ENCODE results near the gene NAALADL2. TPM values are rescaled to one million over a fixed set of nuclear protein-coding genes. Genes with fewer than 3 reads are reported as not detected.

NAALADL2 gene
- total and polyA plus RNA-seq, 2 donors (not counting 1 experiment from before 2014, with no cell fraction given), result not detected

DNA sequence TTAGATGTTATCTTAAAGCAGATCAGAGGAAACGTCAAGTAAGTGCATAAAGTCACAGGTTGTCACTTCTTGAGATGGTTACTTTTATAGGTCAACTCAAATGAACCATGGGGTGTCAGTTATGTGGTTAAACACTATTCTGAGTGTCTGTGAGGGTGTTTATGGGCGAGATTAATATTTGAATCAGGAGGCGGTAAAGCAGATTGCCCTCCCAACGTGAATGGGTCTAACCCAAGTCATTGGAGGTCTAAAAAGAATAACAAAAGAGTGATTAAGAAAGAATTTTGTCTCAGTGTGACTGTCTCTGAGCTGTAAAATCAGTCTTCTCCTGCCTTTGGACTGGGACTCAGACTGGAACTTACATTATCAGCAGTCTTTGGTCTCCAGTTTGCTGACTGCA is 977.5 kb downstream of the NAALADL2 start:
- Histone ChIP-seq H3K9me3 (ENCODE audit: control extremely low read depth in 1 of 3, control insufficient read depth in 2 of 3, insufficient read depth in 1 of 3, low read length in 2 of 3) (no peaks in the 10 kb centered on the region), H3K27me3 (replicated peaks in 1 of 4; ENCODE audit: control extremely low read depth in 1 of 4, control insufficient read depth in 3 of 4, insufficient read depth in 4 of 4, low read length in 3 of 4) (no peaks in the 10 kb centered on the region), H3K9ac (ENCODE audit: low read length) (no peak overlapping the region), H3K4me2 (replicated peaks; ENCODE audit: low read depth, low read length, poor library complexity, severe bottlenecking) (no peak overlapping the region), H3K4me3 (ENCODE audit: control extremely low read depth in 1 of 5, extremely low read depth in 1 of 5, insufficient read depth in 1 of 5, low read depth in 2 of 5, low read length in 4 of 5) (no peak overlapping the region), H3K27ac (ENCODE audit: low read length in 2 of 2) (no peak overlapping the region), H3K36me3 (replicated peaks in 1 of 2; ENCODE audit: control extremely low read depth in 1 of 2, control insufficient read depth in 1 of 2, extremely low read depth in 1 of 2, insufficient read depth in 2 of 2, low read length in 1 of 2) (no peaks in the 10 kb centered on the region), H3K4me1 (ENCODE audit: control insufficient read depth in 2 of 2, insufficient read depth in 2 of 2, low read length in 2 of 2) (no peaks in the 10 kb centered on the region), H4K20me1 (ENCODE audit: control insufficient read depth, insufficient read depth, low read length, poor library complexity, severe bottlenecking) (no peaks in the 10 kb centered on the region), H2AFZ (ENCODE audit: insufficient read depth, low read depth, low read length, poor library complexity, severe bottlenecking) (no peak overlapping the region), H3K79me2 (ENCODE audit: control insufficient read depth, insufficient read depth, low read length) (no peaks in the 10 kb centered on the region)
- Mint-ChIP-seq H3K27me3 (no peaks in the 10 kb centered on the region), H3K4me3 (no peak overlapping the region), H3K9me3 (ENCODE audit: insufficient read depth) (no peaks in the 10 kb centered on the region), H3K27ac (no peak overlapping the region), H3K4me1 (no peaks in the 10 kb centered on the region)
- 74% methylated on average over 3 of the region's 4 CpGs for WGBS (ENCODE audit: insufficient coverage)
- ChIA-PET POLR2A (no interaction called here), CTCF (no interaction called here)
- DNase-seq (no peak), ATAC-seq (ENCODE audit: low read depth) (no peak)
- TF ChIP-seq EZH2 (IDR thresholded peaks at IDR 0.05; ENCODE audit: borderline replicate concordance, insufficient read depth, low read depth, low read length, poor library complexity, severe bottlenecking), result no peak
- TF ChIP-seq, protein P1, sequence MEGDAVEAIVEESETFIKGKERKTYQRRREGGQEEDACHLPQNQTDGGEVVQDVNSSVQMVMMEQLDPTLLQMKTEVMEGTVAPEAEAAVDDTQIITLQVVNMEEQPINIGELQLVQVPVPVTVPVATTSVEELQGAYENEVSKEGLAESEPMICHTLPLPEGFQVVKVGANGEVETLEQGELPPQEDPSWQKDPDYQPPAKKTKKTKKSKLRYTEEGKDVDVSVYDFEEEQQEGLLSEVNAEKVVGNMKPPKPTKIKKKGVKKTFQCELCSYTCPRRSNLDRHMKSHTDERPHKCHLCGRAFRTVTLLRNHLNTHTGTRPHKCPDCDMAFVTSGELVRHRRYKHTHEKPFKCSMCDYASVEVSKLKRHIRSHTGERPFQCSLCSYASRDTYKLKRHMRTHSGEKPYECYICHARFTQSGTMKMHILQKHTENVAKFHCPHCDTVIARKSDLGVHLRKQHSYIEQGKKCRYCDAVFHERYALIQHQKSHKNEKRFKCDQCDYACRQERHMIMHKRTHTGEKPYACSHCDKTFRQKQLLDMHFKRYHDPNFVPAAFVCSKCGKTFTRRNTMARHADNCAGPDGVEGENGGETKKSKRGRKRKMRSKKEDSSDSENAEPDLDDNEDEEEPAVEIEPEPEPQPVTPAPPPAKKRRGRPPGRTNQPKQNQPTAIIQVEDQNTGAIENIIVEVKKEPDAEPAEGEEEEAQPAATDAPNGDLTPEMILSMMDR (IDR thresholded peaks at IDR 0.05), result no peak
- intact Hi-C loops (cut with micrococcal nuclease), result no loop called here

GRCh38 chr3:175837962-175838361 is 978.8 kb downstream of the NAALADL2 start:
- ATAC-seq (ENCODE audit: low read depth), result no peak
- Histone ChIP-seq H4K20me1 (ENCODE audit: control insufficient read depth, insufficient read depth, low read length, poor library complexity, severe bottlenecking) (no peaks in the 10 kb centered on the region), H3K4me3 (ENCODE audit: control extremely low read depth in 1 of 5, extremely low read depth in 1 of 5, insufficient read depth in 1 of 5, low read depth in 2 of 5, low read length in 4 of 5) (no peak overlapping the region), H3K36me3 (replicated peaks in 1 of 2; ENCODE audit: control extremely low read depth in 1 of 2, control insufficient read depth in 1 of 2, extremely low read depth in 1 of 2, insufficient read depth in 2 of 2, low read length in 1 of 2) (no peaks in the 10 kb centered on the region), H3K4me1 (ENCODE audit: control insufficient read depth in 2 of 2, insufficient read depth in 2 of 2, low read length in 2 of 2) (no peaks in the 10 kb centered on the region), H3K9ac (ENCODE audit: low read length) (no peak overlapping the region), H3K27ac (ENCODE audit: low read length in 2 of 2) (no peak overlapping the region), H3K79me2 (ENCODE audit: control insufficient read depth, insufficient read depth, low read length) (no peaks in the 10 kb centered on the region), H2AFZ (ENCODE audit: insufficient read depth, low read depth, low read length, poor library complexity, severe bottlenecking) (no peak overlapping the region), H3K27me3 (replicated peaks in 1 of 4; ENCODE audit: control extremely low read depth in 1 of 4, control insufficient read depth in 3 of 4, insufficient read depth in 4 of 4, low read length in 3 of 4) (no peaks in the 10 kb centered on the region), H3K4me2 (replicated peaks; ENCODE audit: low read depth, low read length, poor library complexity, severe bottlenecking) (no peak overlapping the region), H3K9me3 (ENCODE audit: control extremely low read depth in 1 of 3, control insufficient read depth in 2 of 3, insufficient read depth in 1 of 3, low read length in 2 of 3) (no peaks in the 10 kb centered on the region)
- intact Hi-C loops (cut with micrococcal nuclease), result no loop called here
- Mint-ChIP-seq H3K4me1 (no peaks in the 10 kb centered on the region), H3K27me3 (no peaks in the 10 kb centered on the region), H3K27ac (no peak overlapping the region), H3K9me3 (ENCODE audit: insufficient read depth) (no peaks in the 10 kb centered on the region), H3K4me3 (no peak overlapping the region)
- no peak for TF ChIP-seq EZH2 (IDR thresholded peaks at IDR 0.05; ENCODE audit: borderline replicate concordance, insufficient read depth, low read depth, low read length, poor library complexity, severe bottlenecking)
- TF ChIP-seq, protein P1 (IDR thresholded peaks at IDR 0.05), result no peak
- WGBS (ENCODE audit: insufficient coverage), result no CpG with 5 or more reads among the region's 2 CpGs
- CTCF ChIA-PET, result no interaction called here
- POLR2A ChIA-PET, result no interaction called here
- no peak for DNase-seq

Measured in B cell (primary cell).